Islet of Langerhans (tissue), 1 donor: Measurements from ENCODE around the gene SMYD3.

Source experiments
- FAIRE-seq: peaks from one replicate; lab custom pipeline; 2011; peaks lifted over from hg19 to GRCh38; lab: Jason Lieb, UNC

SMYD3 gene

DNA sequence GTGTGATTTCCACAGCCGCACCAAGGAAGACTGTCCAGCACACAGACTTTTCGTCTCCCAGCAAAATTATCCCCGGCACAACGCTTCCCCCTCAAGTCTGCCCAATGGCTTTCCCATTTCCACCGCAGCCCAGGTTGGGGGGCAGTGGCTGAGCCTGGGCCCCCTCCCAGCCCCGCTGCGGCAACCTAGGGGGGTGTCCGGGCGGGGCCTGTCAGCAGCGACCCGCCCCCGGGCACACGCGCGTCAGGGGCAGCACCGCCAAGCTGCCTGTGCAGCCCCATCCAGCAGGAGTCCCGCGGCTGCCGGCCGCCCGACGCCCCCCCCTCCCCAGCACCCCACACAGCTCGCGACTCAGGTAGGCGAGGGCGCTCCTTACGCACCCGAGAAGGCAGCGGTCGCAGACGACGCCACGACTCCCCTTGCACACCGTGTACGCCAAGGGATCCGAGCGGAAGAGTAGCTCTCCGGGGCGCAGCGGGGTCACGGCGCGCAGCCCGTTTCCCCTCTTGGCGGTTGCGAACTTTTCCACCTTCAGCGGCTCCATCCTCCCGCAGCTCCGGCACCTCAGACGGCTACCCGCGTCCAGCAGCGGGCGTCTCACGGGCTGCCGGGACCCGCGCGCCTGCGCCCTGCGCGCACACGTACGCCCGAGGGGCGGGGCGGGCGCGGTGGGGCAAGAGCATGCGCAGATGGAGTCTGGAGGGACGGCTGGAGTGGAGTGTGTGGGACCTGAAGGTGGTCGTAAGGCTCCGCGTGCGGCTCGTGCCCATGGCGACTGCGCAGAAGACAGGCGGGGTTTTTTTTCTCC is at the start of gene SMYD3:
SMYD3 (minus strand) TSS at position 606 of the 808 bp plus-strand sequence.
- FAIRE-seq: no peak

GRCh38 chr1:246554201-246554600 is 47.1 kb upstream of the SMYD3 start:
- no peak for FAIRE-seq

GRCh38 chr1:246552110-246552509 is 45.0 kb upstream of the SMYD3 start:
- no peak for FAIRE-seq

DNA sequence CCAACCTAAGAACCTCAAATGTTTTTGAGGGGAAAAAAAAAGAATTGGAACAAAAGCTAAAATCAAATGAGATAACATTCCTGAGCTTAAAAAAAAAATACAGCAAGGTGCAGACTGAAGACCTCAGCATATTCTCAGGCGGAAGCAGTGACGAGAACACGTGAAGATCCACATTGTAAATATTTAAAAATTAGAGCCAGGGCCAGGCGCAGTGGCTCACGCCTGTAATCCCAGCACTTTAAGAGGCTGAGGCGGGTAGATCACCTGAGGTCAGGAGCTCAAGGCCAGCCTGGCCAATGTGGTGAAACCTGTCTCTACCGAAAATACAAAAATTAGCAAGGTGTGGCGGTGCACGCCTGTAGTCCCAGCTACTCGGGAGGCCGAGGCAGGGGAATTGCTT is 43.3 kb upstream of the SMYD3 start:
- no peak for FAIRE-seq

GRCh38 chr1:246549665-246550064 is 42.6 kb upstream of the SMYD3 start:
- FAIRE-seq: no peak

GRCh38 chr1:246544001-246544400 is 36.9 kb upstream of the SMYD3 start:
- no peak for FAIRE-seq

DNA sequence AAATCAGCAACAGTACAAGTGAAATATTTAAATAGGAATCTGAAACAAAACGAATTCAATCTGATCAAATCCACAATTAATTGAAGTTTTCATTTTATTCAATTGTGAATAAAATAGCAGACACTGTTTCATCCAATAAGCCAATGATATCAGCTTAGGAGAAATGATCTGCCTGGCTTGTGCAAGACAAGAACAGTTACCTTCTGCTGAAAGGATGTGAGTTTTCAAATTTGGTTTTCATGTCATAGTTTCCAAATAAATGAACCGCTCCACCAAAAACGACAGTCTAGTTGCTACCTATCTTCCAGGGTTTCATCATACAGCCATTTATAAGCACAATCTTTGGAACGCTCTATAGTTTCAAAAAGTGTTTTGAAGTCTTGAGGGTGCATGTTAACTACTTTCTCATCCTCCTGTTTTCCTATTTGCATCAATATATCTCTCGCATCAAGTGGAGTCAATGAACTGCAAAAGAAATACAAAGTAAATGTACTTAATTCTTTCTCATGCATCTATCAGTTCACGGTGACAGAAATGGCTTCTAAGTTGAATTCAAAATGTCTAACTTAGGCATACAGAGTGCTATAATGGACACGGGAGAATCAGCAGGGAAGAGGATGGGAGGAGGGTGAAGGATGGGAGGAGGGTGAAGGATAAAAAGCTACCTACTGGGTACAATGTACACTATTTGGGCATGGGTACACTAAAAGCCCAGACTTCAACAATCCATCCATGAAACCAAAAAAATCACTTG is 33.8 kb upstream of the SMYD3 start:
- FAIRE-seq: no peak

GRCh38 chr1:246537887-246538286 is 30.8 kb upstream of the SMYD3 start:
- no peak for FAIRE-seq

- FAIRE-seq: no peak
Measured at GRCh38 chr1:246537441-246537840, 30.4 kb upstream of the SMYD3 start.

DNA sequence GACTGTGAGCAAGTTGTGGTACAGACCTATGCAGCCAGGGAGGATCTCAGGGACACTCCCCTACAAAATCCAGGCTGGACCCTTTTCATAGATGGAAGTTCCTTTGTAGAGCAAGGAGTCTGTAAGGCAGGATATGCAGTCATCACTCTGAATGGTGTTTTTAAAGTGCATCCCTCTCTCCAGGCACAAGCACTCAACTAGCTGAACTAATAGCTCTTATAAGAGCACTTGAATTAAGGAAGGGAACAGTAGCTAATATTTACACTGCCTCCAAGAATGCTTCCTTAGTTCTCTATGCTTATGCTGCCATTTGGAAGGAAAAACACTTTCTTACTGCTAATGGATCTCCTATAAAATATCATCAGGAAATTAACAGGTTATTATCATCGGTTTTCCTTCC is 27.0 kb upstream of the SMYD3 start:
- no peak for FAIRE-seq

DNA sequence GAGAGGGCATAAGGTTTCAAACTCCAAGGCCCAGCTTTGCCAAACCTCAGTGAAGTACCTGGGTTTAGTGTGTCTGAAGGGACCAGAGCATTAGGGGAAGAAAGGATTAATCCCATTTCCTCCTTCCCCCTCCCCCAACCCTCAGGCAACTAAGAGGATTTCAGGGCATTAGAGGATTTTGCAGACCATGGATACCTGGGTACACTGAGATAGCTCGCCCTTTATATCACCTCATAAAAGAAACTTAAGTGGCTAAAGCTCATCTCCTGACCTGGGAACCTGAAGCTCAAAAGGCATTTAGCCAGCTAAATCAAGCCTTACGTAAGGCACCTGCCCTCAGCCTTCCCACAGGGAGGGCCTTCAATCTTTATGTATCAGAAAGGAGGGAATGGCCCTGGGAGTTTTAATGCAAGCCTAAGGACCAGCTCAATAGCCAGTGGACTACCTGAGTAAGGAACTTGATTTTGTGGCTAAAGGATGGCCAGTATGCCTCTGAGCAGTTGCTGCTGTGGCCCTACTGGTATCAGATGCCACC is 26.4 kb upstream of the SMYD3 start:
- FAIRE-seq: no peak

DNA sequence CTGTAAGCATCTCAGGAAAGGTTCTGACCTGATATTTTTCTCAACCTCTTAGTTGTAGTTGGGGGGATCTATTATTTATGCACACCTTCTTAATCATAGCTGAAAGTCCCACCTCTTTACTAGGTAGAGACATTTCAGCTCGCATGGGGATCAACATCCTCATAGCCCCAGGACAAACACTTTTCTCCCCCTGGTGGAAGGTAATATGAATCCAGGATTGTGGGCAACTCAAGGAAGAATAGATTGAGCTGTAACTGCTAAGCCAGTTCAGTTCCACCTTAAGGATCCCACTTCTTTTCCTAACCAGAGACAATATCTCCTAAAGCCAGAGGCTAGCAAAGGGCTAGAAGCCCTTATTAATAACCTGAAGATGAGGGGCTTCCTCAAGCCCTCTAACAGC is 25.4 kb upstream of the SMYD3 start:
- no peak for FAIRE-seq

GRCh38 chr1:246530482-246530881 is 23.4 kb upstream of the SMYD3 start:
- FAIRE-seq: no peak

GRCh38 chr1:246528933-246529731 is 22.1 kb upstream of the SMYD3 start:
- FAIRE-seq: no peak

- no peak for FAIRE-seq
Measured at GRCh38 chr1:246527402-246528088, 20.5 kb upstream of the SMYD3 start.

DNA sequence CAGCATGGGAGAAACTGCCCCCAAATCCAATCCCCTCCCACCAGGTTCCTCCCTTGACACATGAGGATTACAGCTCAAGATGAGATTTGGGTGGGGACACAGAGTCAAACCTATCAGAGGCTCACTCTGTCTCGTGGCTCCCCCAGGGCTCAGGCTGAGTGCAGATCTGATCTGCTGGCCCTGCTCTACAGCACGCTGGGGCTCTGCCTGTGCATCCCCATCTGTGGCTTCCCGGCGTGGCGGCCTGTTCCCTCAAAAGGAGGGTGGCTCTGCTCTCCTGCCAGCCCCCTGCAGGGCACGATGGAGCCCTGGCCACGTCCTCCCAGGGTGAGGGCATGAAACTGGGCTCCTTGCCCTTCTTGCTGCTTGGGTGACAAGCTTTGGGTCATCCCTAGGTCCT is 19.8 kb upstream of the SMYD3 start:
- no peak for FAIRE-seq

DNA sequence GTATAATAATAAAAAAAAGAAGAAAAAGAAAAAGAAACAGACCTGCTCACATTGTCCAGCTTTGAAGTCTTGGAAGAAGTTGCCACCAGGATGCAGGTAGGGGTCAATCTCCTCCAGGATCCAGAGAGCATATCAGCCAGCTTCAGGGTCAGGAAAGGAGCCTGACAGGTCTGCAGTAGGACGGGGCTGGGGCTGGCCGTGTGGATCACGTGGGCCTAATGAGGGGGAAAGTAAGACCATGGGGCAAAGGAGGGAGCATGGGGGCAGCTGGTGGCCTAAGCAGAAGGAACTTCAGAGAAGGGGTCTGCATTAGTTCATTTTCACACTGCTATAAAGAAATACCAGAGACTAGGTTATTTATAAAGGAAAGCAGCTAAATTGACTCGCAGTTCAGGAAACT is 19.3 kb upstream of the SMYD3 start:
- FAIRE-seq: no peak

- no peak for FAIRE-seq
Measured at GRCh38 chr1:246519514-246519913, 12.4 kb upstream of the SMYD3 start.

DNA sequence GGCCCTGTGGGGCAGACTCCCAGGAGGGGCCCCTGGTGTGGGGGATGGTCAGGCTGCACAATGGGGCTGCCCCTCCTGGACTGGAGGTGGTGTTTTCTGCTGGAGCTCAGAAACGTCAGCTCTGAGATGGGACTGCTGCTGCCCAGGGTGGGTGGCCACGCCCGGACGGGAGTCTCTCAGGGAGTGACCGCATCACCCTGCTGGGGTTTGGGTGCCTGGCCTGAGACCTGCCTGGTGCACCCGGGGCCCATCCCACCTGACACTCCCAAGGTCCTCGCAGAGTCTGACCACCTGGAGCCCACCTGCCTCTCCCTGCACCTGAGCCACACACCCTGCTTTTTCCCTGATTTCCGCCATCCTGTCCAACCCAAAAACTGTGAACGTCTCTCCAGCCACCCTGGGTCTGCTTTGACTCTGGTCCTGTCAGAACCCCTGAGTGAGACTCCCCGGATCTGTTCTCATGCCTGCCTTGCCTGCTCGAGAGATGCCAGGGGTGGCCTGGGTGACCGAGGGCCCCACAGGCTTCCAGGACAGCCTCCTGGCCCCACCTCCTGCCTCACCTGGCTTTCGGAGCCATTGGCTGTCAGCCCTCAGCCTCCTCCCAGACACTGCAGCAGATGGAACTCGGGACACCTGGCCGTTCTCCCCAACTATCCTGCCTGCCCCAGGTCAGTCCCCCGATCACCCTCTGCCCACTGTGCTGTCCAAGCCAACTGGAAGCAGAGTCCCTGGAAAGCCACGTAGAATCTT is 11.6 kb upstream of the SMYD3 start:
- no peak for FAIRE-seq

- FAIRE-seq: no peak
Measured at GRCh38 chr1:246517391-246517790, 10.3 kb upstream of the SMYD3 start.

DNA sequence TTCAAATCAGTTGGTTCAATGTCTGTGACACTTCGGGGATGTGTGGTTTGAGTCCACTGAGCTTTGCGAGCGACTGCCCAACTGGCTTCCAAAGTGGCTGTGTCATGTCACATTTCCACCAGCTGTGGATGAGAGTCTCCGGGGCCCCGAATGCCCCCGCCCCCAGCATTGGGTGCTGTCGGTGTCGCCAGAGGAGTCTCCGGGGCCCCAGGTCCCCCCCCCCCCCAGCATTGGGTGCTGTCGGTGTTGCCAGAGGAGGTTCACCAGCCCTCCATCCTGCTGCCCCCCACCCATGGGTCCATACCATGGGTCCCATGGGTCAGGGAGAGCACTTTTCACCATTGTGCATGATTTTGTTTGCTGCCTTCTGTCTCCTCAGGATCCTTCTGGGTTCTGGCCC is 9.0 kb upstream of the SMYD3 start:
- no peak for FAIRE-seq
